Measurements from ENCODE around the gene JAM2. TPM values are rescaled to one million over a fixed set of nuclear protein-coding genes. Genes with fewer than 3 reads are reported as not detected.
"Not testable (repeated sequence)": the region's sequence is repeated elsewhere in the genome, so short reads cannot be mapped to it uniquely, and the experiment has no call there.

Gene JAM2
- total and polyA plus RNA-seq, 8 donors = 1.2 to 32.1 (median 4.6) TPM; not detected in 1

GRCh38 chr21:25687787-25688186 is 48.7 kb downstream of the JAM2 start:
- TF ChIP-seq POLR2AphosphoS5 (IDR thresholded peaks at IDR 0.05) = no peak
- TF ChIP-seq POLR2A (IDR thresholded peaks at IDR 0.05) = no peak
- no peak for TF ChIP-seq EP300 (IDR thresholded peaks at IDR 0.05)
- no peak for TF ChIP-seq CTCF (IDR thresholded peaks at IDR 0.05)
- intact Hi-C loops (cut with DNase I; ENCODE audit: low total_unique reads) = no loop called here
- Histone ChIP-seq H3K4me3 (no peak overlapping the region), H3K27ac (peak overlapping the region in 3 of 5 donors; percentile 8 to 22 (median 16)), H3K9me3 (no peaks in the 10 kb centered on the region), H3K27me3 (no peaks in the 10 kb centered on the region), H3K36me3 (no peaks in the 10 kb centered on the region), H3K4me1 (peaks cover 0 to 6% (median 2%) of the 10 kb centered on the region in 4 donors)
- DNase-seq = no peak
- 77 to 88% (median 85%) methylated on average over 4 of the region's 4 CpGs for WGBS, 5 donors

GRCh38 chr21:25688275-25689155 is 49.5 kb downstream of the JAM2 start:
- Histone ChIP-seq H3K4me1 (peaks cover 0 to 6% (median 2%) of the 10 kb centered on the region in 4 donors), H3K27ac (peak overlapping the region in 2 of 5 donors; percentile 8 to 16), H3K36me3 (no peaks in the 10 kb centered on the region), H3K9me3 (no peaks in the 10 kb centered on the region), H3K27me3 (no peaks in the 10 kb centered on the region), H3K4me3 (no peak overlapping the region)
- peak in 1 of 2 donors; percentile 13 for DNase-seq
- WGBS, 5 donors = 63 to 70% (median 64%) methylated on average over 9 of the region's 9 CpGs
- intact Hi-C loops (cut with DNase I; ENCODE audit: low total_unique reads) = no loop called here
- TF ChIP-seq CTCF (IDR thresholded peaks at IDR 0.05) (no peak), POLR2A (IDR thresholded peaks at IDR 0.05) (no peak), POLR2AphosphoS5 (IDR thresholded peaks at IDR 0.05) (no peak), EP300 (IDR thresholded peaks at IDR 0.05) (no peak)

GRCh38 chr21:25689226-25689625 is 50.2 kb downstream of the JAM2 start:
- Histone ChIP-seq H3K9me3 (no peaks in the 10 kb centered on the region), H3K4me1 (peaks cover 0 to 6% (median 2%) of the 10 kb centered on the region in 4 donors), H3K27me3 (no peaks in the 10 kb centered on the region), H3K4me3 (no peak overlapping the region), H3K27ac (no peak overlapping the region), H3K36me3 (peaks cover 0 to 6% (median 2%) of the 10 kb centered on the region in 4 donors)
- no peak for TF ChIP-seq POLR2AphosphoS5 (IDR thresholded peaks at IDR 0.05)
- no peak for TF ChIP-seq CTCF (IDR thresholded peaks at IDR 0.05)
- no peak for TF ChIP-seq POLR2A (IDR thresholded peaks at IDR 0.05)
- TF ChIP-seq EP300 (IDR thresholded peaks at IDR 0.05) = no peak
- intact Hi-C loops (cut with DNase I; ENCODE audit: low total_unique reads) = no loop called here
- no peak for DNase-seq
- WGBS, 5 donors = 57 to 83% (median 79%) methylated on average over 1 of the region's 1 CpG

GRCh38 chr21:25691976-25692375 is 52.9 kb downstream of the JAM2 start:
- intact Hi-C loops (cut with DNase I; ENCODE audit: low total_unique reads) = no loop called here
- Histone ChIP-seq H3K27ac (no peak overlapping the region), H3K36me3 (peaks cover 0 to 11% (median 5%) of the 10 kb centered on the region in 4 donors), H3K4me1 (peaks cover 0 to 5% (median 0%) of the 10 kb centered on the region in 4 donors), H3K27me3 (no peaks in the 10 kb centered on the region), H3K4me3 (no peak overlapping the region), H3K9me3 (no peaks in the 10 kb centered on the region)
- TF ChIP-seq POLR2A (IDR thresholded peaks at IDR 0.05) = no peak
- no peak for TF ChIP-seq EP300 (IDR thresholded peaks at IDR 0.05)
- no peak for TF ChIP-seq POLR2AphosphoS5 (IDR thresholded peaks at IDR 0.05)
- no peak for TF ChIP-seq CTCF (IDR thresholded peaks at IDR 0.05)
- whole genome bisulfite sequencing, 5 donors = 33 to 56% (median 43%) methylated on average over 3 of the region's 3 CpGs
- no peak for DNase-seq

GRCh38 chr21:25695461-25695860 is 56.4 kb downstream of the JAM2 start:
- H3K4me1 ChIP-seq; H3K27me3 ChIP-seq; DNase-seq; H3K4me3 ChIP-seq; H3K27ac ChIP-seq; intact Hi-C loops (cut with DNase I; ENCODE audit: low total_unique reads); H3K9me3 ChIP-seq: not testable (repeated sequence)
- 92 to 98% (median 96%) methylated on average over 23 to 36 of the region's 36 CpGs for WGBS, 5 donors
- peaks cover 0 to 17% (median 5%) of the 10 kb centered on the region in 4 donors for H3K36me3 ChIP-seq
